HG02938 (cell line): ENCODE measurements around the gene NDUFS8.

ENCODE experiments used
- ATAC-seq: cut with Tn5 transposase; IDR thresholded peaks from one replicate; pipeline ENCODE4 v1.9.1; 2021; ENCODE audit warnings: mild to moderate bottlenecking, moderate library complexity; ENCODE audit not compliant: unreplicated experiment

The NDUFS8 gene

GRCh38 chr11:68035266-68035876, 4.9 kb downstream of the NDUFS8 start:
- ATAC-seq, result no peak

DNA sequence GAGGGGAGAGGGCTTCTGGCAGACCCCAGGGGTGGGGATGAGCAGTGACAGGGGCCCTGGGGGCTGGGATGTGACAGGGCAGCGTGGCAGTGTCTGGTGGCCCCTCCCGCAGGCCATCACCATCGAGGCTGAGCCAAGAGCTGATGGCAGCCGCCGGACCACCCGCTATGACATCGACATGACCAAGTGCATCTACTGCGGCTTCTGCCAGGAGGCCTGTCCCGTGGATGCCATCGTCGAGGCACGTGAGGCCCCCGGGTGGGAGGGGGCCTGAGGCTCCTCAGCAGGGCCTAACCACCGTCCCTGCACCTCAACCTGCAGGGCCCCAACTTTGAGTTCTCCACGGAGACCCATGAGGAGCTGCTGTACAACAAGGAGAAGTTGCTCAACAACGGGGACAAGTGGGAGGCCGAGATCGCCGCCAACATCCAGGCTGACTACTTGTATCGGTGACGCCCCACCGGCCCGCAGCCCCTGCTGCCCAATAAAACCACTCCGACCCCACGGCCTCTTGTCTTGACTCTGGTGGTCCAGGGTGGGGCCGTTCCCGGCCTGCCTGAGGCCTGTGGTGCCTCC, 5.7 kb downstream of the NDUFS8 start:
- no peak for ATAC-seq

- ATAC-seq, result no peak
Observed at GRCh38 chr11:68036717-68037239, 6.3 kb downstream of the NDUFS8 start.

DNA sequence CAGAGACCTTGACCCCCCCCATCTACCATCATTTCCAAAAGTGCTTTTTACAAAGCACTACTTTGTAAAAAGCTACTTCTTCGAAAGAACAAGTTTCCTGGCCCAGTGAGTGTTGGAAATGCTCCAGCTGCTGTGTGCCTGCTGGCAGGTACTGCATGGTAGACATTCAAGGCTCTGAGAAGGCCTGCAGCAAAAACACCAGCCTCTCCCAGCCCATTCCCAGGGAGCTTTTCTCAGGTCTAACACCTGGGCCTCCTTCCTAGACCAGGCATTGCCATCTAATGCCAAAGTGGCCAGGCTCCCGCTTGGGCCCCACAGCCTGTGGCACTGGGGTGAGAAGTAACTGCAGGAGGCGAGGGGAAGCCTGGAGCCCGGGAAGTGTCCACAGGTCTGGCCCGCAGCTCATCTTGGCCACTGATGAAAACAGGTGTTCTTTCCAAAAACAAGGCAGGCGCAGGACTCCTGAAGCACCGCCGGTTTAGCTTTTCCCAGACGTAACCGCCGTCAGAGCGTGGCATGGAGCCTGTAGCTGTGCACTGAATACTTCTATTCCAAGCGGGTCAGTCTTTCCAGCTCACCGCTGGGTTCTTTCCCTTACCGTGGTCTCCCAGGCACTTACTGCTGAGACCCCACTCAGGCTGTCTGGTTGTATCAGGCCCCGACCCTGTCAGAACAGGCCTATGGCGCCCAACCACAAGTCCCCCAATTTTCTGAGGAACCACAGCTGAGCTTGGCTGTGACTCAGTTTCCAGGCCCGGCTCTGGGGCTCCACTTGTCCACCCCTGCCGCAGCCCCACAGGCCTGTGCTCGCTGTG, 7.1 kb downstream of the NDUFS8 start:
- no peak for ATAC-seq

DNA sequence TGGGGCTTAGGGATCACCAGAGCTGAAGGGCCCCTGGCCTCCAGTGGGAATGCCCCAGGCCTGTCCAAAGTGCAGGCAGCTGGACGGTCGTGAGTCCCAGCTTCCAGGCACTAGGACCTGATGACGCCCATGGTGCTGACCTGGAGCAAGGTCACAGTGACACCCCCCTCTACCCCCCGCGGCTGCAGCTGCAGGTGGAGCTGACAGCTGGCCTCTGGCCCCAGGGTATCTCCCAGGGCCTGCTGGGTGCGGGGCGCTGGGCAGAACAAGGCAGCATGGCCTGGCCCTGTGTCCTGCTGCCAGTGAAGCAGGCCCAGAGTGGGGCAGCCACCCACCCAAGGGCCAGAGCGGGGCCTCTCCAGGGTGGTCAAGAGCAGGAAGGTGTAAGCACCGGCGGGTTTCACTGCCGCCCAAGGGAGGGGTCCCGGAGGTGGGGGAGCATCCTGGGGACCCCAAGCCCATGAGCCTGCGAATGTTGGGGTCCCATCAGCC, 7.8 kb downstream of the NDUFS8 start:
- no peak for ATAC-seq

GRCh38 chr11:68038718-68039525, 8.4 kb downstream of the NDUFS8 start, which contains the start of gene TCIRG1:
TCIRG1 (plus strand) TSS chr11:68039025; CDS start chr11:68041272, 2,247 bp downstream.
- no peak for ATAC-seq

- no peak for ATAC-seq
Observed at GRCh38 chr11:68039526-68040086, 9.1 kb downstream of the NDUFS8 start.

- peak; percentile 39 for ATAC-seq
Observed at GRCh38 chr11:68040101-68040956, 9.8 kb downstream of the NDUFS8 start.

GRCh38 chr11:68040957-68041591, 10.6 kb downstream of the NDUFS8 start:
- no peak for ATAC-seq

- no peak for ATAC-seq
Observed at GRCh38 chr11:68041617-68042218, 11.2 kb downstream of the NDUFS8 start.

- no peak for ATAC-seq
Observed at GRCh38 chr11:68042219-68043028, 11.9 kb downstream of the NDUFS8 start.

DNA sequence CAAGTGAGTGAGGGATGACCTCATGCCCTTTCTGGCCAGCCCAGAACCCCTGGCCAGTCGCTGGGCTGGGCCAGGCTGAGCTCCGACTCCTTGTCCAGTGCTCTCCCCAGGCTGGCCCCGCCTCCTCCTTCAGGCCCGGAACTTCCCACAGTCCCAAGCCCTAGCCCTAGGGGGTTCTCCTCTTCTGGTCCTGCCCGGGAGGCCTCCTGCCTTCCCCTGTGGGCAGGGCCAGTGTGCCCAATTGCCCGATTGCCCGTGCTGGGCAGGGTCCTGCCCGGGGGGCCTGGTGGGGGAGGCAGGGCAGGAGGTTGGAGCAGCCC, 12.5 kb downstream of the NDUFS8 start:
- no peak for ATAC-seq

GRCh38 chr11:68043349-68044144, 13.1 kb downstream of the NDUFS8 start:
- no peak for ATAC-seq

DNA sequence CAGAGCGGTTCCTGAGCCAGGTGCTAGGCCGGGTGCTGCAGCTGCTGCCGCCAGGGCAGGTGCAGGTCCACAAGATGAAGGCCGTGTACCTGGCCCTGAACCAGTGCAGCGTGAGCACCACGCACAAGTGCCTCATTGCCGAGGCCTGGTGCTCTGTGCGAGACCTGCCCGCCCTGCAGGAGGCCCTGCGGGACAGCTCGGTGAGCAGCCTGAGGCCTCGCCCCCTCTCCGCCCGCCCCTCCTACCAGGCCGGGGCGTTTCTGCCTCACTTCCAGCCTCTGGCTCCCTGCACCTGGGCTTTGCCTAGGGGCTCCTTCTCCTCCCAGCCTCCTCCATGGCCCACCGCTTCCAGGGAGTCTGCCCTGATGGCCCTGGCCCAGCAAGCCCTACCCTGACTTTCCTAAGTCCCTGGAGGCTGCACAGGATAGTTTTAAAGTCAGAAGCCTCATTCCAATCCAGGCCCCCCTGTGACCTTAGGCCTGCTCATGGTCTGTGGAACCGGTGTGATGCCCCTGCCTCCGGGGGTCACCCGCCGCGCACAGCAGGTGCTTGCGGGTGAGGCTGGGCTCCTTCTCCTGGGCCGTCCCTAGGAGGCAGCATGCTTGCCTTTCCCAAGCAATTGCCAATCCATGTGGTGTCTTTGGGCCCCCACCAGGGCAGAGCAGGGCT, 13.8 kb downstream of the NDUFS8 start:
- ATAC-seq, result no peak

- no peak for ATAC-seq
Observed at GRCh38 chr11:68044898-68045351, 14.4 kb downstream of the NDUFS8 start.

- no peak for ATAC-seq
Observed at GRCh38 chr11:68047437-68048290, 17.2 kb downstream of the NDUFS8 start.
